GM23248 (cell line): ENCODE measurements around the gene FRAS1.

ENCODE experiments used
- EZH2 ChIP-seq: fragments of 200-600 bp; sonication (generic); IDR thresholded peaks from 2 replicates; pipeline ENCODE4 v1.6.1; 2018; ENCODE audit warnings: antibody characterized with exemption, mild to moderate bottlenecking; ENCODE audit not compliant: insufficient read depth, poor library complexity, severe bottlenecking
- EZH2phosphoT487 ChIP-seq: fragments of 200-600 bp; sonication (generic); IDR thresholded peaks from 2 replicates; pipeline ENCODE4 v1.6.1; 2018; ENCODE audit warnings: antibody characterized with exemption, moderate library complexity, mild to moderate bottlenecking, low read depth; ENCODE audit not compliant: insufficient read depth

DNA sequence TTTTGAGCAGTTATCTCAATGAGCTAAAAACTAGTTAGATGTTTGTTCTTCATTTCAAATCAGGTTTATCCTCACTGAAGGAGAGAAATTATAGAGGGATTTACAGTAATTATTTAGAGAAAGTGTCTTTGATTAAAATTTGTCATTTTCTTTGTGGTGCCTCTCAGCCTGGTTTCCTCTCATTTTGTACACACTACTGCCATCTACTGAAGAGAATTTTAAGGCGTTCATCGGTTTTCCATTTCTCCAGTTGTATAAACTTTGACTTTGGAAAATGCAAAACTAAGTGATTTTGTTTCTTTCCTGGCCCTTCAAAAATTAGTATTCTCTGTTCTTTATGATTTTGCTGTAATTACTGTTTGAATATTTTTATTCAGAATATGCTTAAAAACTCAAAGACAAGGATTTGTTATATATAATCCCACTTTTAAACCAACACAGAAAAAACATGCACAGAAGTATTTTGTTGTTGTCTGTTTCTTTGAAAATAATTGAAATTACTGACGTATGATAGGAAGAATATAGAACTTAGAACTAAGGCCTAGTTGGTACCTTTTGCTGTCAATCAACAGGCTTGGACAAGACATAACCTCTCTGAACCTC, 460.0 kb downstream of the FRAS1 start:
- no peak for TF ChIP-seq EZH2
- no peak for TF ChIP-seq EZH2phosphoT487
